ENCODE data around the gene ARHGEF6.

DNA sequence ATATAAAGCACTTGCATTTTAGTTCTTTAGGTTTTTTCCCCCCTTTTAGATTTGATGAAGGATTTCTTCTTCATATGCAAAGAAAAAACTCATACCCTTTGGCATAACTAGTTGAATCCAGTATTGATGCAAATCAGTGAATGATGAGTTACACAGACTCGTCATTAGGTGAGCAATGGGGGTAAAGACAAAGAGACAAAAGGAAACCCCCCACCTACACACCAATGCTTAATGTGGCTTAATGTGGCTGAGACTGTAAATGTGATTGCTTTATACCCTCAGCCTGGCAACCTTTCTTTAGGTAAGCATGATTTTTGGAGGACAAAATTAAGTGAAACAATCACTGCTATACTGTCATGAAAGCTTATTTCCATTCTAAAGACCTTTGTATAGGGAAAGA is 93.3 kb downstream of the ARHGEF6 start:
- TF ChIP-seq, protein P1, sequence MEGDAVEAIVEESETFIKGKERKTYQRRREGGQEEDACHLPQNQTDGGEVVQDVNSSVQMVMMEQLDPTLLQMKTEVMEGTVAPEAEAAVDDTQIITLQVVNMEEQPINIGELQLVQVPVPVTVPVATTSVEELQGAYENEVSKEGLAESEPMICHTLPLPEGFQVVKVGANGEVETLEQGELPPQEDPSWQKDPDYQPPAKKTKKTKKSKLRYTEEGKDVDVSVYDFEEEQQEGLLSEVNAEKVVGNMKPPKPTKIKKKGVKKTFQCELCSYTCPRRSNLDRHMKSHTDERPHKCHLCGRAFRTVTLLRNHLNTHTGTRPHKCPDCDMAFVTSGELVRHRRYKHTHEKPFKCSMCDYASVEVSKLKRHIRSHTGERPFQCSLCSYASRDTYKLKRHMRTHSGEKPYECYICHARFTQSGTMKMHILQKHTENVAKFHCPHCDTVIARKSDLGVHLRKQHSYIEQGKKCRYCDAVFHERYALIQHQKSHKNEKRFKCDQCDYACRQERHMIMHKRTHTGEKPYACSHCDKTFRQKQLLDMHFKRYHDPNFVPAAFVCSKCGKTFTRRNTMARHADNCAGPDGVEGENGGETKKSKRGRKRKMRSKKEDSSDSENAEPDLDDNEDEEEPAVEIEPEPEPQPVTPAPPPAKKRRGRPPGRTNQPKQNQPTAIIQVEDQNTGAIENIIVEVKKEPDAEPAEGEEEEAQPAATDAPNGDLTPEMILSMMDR (conservative IDR thresholded peaks at IDR 0.05): no peak
- no peak for TF ChIP-seq ZFX (IDR thresholded peaks at IDR 0.05)

Measured in C4-2B (cell line).